Iris pigment epithelial cell (primary cell): ENCODE results near the gene CLIP1.

Experiments used
- DNase-seq: peaks from one replicate; pipeline ENCODE4 v3.0.0-alpha.2; 2011; ENCODE audit warnings: low read depth

The CLIP1 gene

GRCh38 chr12:122356192-122356635, 66.3 kb downstream of the CLIP1 start:
- DNase-seq = peak; percentile 66

- DNase-seq = no peak
These were observed 66.8 kb downstream of the CLIP1 start for GRCh38 chr12:122355706-122356105.

GRCh38 chr12:122354958-122355641, 67.4 kb downstream of the CLIP1 start:
- DNase-seq = no peak

GRCh38 chr12:122352394-122352793, 70.1 kb downstream of the CLIP1 start:
- no peak for DNase-seq

- DNase-seq = peak; percentile 30
These were observed 72.2 kb downstream of the CLIP1 start for GRCh38 chr12:122350141-122350848.

GRCh38 chr12:122349078-122349477, 73.4 kb downstream of the CLIP1 start:
- no peak for DNase-seq

GRCh38 chr12:122348505-122348904, 74.0 kb downstream of the CLIP1 start:
- DNase-seq = no peak

GRCh38 chr12:122346054-122346453, 76.4 kb downstream of the CLIP1 start:
- DNase-seq = no peak

GRCh38 chr12:122345042-122345441, 77.4 kb downstream of the CLIP1 start:
- no peak for DNase-seq

GRCh38 chr12:122336015-122336946, 86.2 kb downstream of the CLIP1 start:
- DNase-seq = peak; percentile 38

GRCh38 chr12:122333142-122334087, 89.1 kb downstream of the CLIP1 start:
- peak; percentile 12 for DNase-seq

- DNase-seq = no peak
These were observed 94.7 kb downstream of the CLIP1 start for GRCh38 chr12:122327494-122328385.

GRCh38 chr12:122327014-122327413, 95.5 kb downstream of the CLIP1 start:
- no peak for DNase-seq

GRCh38 chr12:122326586-122326985, 95.9 kb downstream of the CLIP1 start:
- DNase-seq = no peak

GRCh38 chr12:122323311-122324019, 99.0 kb downstream of the CLIP1 start:
- DNase-seq = no peak

GRCh38 chr12:122322501-122322900, 100.0 kb downstream of the CLIP1 start:
- peak; percentile 24 for DNase-seq

GRCh38 chr12:122318607-122319605, 103.6 kb downstream of the CLIP1 start:
- DNase-seq = peak; percentile 86

GRCh38 chr12:122312926-122313325, 109.5 kb downstream of the CLIP1 start:
- DNase-seq = no peak
